ENCODE data around the gene SCGB3A1.

Gene SCGB3A1

DNA sequence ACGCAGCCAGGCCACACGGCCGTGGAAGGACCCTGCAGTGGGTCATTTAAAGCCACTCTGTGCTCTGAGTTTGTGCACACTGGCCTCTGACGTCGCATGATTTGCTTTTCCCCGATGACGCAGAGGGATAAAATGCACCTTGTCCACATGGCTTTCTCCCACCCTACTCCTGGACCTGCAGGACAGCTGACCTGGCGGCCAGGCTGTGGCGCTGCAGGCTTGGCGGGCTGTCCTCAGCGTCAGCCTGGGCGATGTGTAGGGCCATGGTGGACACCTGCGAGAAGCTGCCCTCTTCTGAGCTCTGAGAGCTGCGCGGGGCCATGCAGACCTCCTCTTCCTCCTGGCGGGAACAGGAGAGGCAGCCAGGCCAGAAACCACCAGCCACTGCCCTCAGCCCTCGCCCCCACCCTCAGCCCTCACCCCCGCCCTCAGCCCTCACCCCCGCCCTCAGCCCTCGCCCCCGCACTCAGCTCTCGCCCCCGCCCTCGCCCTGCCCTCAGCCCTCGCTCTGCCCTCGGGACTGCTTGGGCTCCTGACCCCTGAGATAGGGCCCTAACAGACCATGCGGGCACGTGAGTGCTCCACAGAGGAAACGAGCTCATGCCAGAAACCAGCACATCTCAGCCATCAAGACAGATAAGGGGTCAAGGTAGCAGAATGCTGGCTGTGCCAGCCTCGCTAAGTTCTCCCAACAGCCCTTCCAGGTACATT, 20.0 kb upstream of the SCGB3A1 start:
- H3K4me3 ChIP-seq (ENCODE audit: low read depth, low read length) = no peak overlapping the region
- no peak for DNase-seq (ENCODE audit: low read depth)
- TF ChIP-seq, protein P1, sequence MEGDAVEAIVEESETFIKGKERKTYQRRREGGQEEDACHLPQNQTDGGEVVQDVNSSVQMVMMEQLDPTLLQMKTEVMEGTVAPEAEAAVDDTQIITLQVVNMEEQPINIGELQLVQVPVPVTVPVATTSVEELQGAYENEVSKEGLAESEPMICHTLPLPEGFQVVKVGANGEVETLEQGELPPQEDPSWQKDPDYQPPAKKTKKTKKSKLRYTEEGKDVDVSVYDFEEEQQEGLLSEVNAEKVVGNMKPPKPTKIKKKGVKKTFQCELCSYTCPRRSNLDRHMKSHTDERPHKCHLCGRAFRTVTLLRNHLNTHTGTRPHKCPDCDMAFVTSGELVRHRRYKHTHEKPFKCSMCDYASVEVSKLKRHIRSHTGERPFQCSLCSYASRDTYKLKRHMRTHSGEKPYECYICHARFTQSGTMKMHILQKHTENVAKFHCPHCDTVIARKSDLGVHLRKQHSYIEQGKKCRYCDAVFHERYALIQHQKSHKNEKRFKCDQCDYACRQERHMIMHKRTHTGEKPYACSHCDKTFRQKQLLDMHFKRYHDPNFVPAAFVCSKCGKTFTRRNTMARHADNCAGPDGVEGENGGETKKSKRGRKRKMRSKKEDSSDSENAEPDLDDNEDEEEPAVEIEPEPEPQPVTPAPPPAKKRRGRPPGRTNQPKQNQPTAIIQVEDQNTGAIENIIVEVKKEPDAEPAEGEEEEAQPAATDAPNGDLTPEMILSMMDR (IDR thresholded peaks at IDR 0.05; ENCODE audit: low read depth, low read length, missing control alignments) = no peak

DNA sequence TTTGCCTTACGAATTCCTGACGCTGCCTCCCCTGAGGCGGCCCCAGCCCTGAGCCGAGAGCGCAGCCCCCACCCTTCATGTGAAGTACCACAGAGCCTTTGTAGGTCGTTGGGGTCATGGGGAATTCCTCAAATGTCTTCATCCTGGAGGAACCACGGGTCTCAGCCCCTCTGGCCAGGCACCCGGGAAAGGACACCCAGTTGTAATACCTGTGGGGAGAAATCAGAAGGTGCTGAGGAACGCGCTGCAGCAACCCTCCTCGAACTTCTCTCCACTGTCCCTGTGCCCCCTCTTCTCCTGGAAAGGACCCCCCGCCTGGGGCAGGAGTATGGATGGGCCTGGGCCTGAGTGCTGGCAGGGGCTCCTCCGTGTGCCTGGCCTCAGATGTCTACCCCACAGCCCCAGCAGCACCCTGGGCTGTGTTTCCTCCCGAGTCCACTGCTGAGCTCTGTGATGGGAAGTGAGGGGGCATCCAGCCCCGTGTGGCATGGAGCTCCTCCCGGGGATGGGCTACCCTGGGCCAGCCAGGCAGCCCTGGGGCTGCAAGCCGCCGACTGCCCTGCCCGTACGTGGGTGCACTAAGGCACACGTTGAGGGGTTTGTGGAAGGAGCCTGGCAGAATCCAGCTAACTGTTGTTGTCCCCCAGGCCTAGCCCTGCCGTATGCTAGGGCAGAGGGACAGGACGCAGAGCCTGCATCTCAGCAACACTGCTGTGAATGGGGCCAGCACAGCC, 18.7 kb upstream of the SCGB3A1 start:
- TF ChIP-seq, protein P1 (IDR thresholded peaks at IDR 0.05; ENCODE audit: low read depth, low read length, missing control alignments) = no peak

DNA sequence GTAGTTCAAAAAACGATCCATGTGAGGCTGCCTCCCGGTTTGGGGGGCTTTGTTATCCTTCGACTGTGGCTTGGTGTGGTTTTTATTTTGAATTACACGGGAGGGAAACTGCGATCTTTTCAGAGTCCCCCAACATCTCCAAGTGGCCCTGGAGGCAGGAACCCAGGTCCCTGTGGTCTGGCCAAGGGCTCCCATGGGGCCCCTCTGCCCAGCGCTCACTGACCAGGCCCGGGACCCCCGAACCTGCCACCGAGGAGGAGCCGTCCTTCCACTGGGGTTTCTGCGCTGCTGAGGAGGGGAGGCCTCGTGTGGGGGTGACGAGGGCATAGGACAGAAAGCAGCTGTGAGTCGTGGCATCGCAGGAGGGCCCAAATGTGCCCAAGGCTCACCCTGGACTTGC, 18.1 kb upstream of the SCGB3A1 start:
- no peak for DNase-seq (ENCODE audit: low read depth)
- no peak overlapping the region for H3K4me3 ChIP-seq (ENCODE audit: low read depth, low read length)
- TF ChIP-seq, protein P1 (IDR thresholded peaks at IDR 0.05; ENCODE audit: low read depth, low read length, missing control alignments) = no peak

More for the DNA sequence above, 18.7 kb upstream of the SCGB3A1 start:
- no peak overlapping the region for H3K4me3 ChIP-seq (ENCODE audit: low read depth, low read length)
- DNase-seq (ENCODE audit: low read depth) = no peak

DNA sequence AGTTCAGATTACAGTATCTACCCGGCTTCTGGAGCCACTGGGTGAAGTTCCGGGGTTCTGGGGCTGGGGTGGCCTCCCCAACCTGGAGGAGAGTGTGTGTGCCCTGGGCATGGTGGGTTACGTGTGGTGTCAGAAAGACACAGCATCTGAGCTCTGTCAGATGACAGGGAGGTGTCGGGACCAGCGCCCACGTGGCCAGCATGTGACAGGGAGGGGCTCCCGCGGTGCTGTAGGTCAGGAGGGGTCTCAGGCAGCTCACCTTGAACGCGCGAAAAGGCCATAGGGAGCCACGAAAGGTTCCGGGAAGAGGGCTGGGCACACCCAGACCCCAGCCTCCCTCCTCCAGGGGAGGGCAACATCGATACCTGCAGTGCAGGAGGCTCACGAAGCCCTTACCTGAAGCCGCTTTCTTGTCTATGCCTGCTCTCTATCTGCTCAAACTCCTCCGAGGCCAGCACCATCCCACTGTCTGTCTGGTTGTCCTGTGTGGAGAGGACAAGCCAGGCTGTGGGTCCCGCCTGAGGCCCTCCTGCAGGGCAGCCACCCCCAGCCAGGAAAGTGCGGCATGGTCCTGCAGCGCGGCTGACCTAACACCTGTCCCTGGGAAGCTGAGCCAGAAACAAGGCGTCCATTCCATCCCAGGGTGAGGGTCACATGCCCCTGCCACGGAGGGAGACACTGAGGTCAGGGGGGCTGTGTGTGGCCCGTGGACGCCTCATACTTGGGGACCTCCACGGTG, 17.4 kb upstream of the SCGB3A1 start:
- no peak overlapping the region for H3K4me3 ChIP-seq (ENCODE audit: low read depth, low read length)
- DNase-seq (ENCODE audit: low read depth) = no peak
- TF ChIP-seq, protein P1 (IDR thresholded peaks at IDR 0.05; ENCODE audit: low read depth, low read length, missing control alignments) = no peak

DNA sequence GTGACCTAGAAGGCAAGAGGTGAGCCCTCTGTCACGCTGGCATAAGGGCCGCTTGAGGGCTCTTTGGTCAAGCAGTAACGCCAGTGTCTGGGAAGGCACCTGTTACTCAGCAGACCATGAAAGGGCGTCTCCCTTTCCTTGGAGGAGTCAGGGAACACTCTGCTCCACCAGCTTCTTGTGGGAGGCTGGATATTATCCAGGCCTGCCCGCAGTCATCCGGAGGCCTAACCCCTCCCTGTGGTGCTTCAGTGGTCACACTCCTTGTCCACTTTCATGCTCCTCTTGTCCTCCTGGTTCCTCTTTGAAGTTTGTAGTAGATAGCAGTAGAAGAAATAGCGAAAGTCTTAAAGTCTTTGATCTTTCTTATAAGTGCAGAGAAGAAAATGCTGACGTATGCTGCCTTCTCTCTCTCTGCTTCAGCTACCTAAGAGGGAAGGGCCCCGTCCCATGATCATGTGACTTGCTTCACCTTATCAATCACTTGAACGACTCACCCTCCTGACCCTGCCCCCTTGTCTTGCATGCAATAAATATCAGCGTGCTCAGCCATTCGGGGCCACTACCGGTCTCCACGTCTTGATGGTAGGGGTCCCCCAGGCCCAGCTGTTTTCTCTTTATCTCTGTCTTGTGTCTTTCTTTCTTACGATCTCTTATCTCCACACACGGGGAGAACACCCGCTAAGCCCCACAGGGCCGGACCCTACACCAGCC, 16.7 kb upstream of the SCGB3A1 start:
- TF ChIP-seq, protein P1 (IDR thresholded peaks at IDR 0.05; ENCODE audit: low read depth, low read length, missing control alignments) = no peak
- no peak overlapping the region for H3K4me3 ChIP-seq (ENCODE audit: low read depth, low read length)
- no peak for DNase-seq (ENCODE audit: low read depth)

DNA sequence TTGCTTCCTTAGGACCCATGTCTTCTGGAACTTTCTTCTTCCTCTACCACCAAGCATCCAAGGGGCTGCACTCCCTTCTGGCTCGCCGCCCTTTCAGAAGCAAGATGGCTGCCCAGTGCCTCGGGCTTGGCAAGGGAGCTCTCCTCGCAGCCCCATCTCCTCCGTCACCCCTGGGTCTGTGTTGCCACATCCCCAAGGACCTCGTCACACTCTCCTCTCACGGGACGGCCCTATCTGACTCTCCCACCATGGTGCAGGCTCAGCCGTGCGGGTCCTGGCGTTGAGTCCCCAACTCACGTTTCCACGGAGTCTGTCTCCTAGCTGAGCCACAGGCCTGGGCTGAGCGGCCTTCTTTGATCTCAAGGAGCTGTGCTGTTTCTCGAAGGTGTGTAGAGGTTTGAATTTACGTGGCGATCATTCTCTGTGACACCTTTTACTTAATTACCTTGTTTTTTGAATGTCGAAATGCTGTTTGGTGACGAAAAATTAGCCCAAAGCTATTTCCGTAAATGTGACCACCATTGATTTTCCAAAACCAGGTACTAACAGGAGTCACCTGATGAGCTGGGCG, 15.0 kb upstream of the SCGB3A1 start:
- no peak overlapping the region for H3K4me3 ChIP-seq (ENCODE audit: low read depth, low read length)
- TF ChIP-seq, protein P1 (IDR thresholded peaks at IDR 0.05; ENCODE audit: low read depth, low read length, missing control alignments) = no peak
- DNase-seq (ENCODE audit: low read depth) = no peak

Measured in GM12864 (cell line).